Measurements from ENCODE around the gene SLC26A1. TPM values are rescaled to one million over a fixed set of nuclear protein-coding genes. Genes with fewer than 3 reads are reported as not detected.

SLC26A1 gene
- total RNA-seq, 2 experiments from 2014 or later: not detected

DNA sequence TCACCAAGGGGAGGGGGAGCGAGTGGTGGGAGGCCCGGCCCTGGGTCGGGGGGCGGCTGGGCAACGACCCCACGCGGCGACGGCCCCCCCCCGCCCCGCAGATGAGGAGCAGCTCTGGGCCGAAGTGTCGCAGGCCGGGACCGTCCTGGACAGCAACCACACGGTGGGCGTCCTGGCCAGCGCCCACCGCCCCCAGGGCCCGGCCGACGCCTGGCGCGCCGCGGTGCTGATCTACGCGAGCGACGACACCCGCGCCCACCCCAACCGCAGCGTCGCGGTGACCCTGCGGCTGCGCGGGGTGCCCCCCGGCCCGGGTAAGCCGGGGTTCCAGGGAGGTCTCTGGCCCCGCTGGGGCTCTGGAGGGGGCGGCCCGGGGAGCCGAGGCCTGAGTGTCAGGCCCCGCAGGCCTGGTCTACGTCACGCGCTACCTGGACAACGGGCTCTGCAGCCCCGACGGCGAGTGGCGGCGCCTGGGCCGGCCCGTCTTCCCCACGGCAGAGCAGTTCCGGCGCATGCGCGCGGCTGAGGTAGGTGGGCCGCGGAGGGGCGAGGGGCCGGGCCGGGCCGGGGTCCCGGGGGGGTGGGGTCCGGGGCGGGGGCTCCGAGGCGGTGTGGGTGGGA, 9.5 kb upstream of the SLC26A1 start:
- Mint-ChIP-seq H3K4me3 (no peak overlapping the region), H3K4me1 (ENCODE audit: low read depth) (peaks cover 15% of the 10 kb centered on the region), H3K36me3 (ENCODE audit: low read depth) (no peaks in the 10 kb centered on the region), H3K27ac (no peak overlapping the region), H3K27me3 (peaks cover 57% of the 10 kb centered on the region), H3K9me3 (no peaks in the 10 kb centered on the region)
- H3K4me3 ChIP-seq (ENCODE audit: low read length): no peak overlapping the region
- no peak for DNase-seq
- H3K27me3 ChIP-seq (ENCODE audit: control insufficient read depth in 1 of 2, insufficient read depth in 2 of 2, low read length in 2 of 2): peaks cover 53 to 76% of the 10 kb centered on the region in 2 experiments
- POLR2A ChIA-PET: no interaction called here
- H3K27ac ChIP-seq (ENCODE audit: low read depth in 1 of 2, low read length in 2 of 2): no peak overlapping the region
- H3K9me3 ChIP-seq (ENCODE audit: control insufficient read depth in 1 of 2, insufficient read depth in 1 of 2, low read length in 2 of 2): peaks cover 0 to 27% of the 10 kb centered on the region in 2 experiments
- no peak for ATAC-seq (ENCODE audit: poor library complexity)
- intact Hi-C loops (cut with DNase I, micrococcal nuclease): no loop called here
- H3K36me3 ChIP-seq (ENCODE audit: insufficient read depth, low read length): no peaks in the 10 kb centered on the region
- CTCF ChIA-PET: no interaction called here
- TF ChIP-seq, protein P1, sequence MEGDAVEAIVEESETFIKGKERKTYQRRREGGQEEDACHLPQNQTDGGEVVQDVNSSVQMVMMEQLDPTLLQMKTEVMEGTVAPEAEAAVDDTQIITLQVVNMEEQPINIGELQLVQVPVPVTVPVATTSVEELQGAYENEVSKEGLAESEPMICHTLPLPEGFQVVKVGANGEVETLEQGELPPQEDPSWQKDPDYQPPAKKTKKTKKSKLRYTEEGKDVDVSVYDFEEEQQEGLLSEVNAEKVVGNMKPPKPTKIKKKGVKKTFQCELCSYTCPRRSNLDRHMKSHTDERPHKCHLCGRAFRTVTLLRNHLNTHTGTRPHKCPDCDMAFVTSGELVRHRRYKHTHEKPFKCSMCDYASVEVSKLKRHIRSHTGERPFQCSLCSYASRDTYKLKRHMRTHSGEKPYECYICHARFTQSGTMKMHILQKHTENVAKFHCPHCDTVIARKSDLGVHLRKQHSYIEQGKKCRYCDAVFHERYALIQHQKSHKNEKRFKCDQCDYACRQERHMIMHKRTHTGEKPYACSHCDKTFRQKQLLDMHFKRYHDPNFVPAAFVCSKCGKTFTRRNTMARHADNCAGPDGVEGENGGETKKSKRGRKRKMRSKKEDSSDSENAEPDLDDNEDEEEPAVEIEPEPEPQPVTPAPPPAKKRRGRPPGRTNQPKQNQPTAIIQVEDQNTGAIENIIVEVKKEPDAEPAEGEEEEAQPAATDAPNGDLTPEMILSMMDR (IDR thresholded peaks at IDR 0.05): no peak
- peaks cover 27% of the 10 kb centered on the region for H3K4me1 ChIP-seq (ENCODE audit: insufficient read depth, low read length)

DNA sequence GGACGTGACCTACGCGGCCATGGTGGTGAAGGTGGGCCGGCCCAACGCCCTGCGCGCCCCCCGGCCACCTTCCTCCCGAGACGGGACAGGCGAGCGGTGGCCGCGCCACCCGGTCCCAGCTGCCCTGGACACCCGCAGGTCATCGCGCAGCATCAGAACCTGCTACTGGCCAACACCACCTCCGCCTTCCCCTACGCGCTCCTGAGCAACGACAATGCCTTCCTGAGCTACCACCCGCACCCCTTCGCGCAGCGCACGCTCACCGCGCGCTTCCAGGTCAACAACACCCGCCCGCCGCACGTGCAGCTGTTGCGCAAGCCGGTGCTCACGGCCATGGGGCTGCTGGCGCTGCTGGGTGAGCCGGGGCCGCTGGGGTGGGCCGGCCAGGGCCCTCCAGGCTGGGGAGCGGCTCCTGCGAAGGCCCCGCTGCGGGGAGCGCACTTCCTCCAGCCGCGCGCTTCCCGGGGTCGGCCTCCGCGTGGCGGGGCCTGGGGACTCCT, 9.0 kb upstream of the SLC26A1 start:
- H3K4me3 ChIP-seq (ENCODE audit: low read length): no peak overlapping the region
- no peak overlapping the region for H3K4me3 Mint-ChIP-seq
- ATAC-seq (ENCODE audit: poor library complexity): no peak
- intact Hi-C loops (cut with DNase I, micrococcal nuclease): no loop called here
- H3K27ac ChIP-seq (ENCODE audit: low read depth in 1 of 2, low read length in 2 of 2): no peak overlapping the region
- TF ChIP-seq, protein P1 (IDR thresholded peaks at IDR 0.05): no peak
- H3K4me1 Mint-ChIP-seq (ENCODE audit: low read depth): peaks cover 16% of the 10 kb centered on the region
- no peak overlapping the region for H3K27ac Mint-ChIP-seq
- peaks cover 30% of the 10 kb centered on the region for H3K4me1 ChIP-seq (ENCODE audit: insufficient read depth, low read length)
- peaks cover 0 to 30% of the 10 kb centered on the region in 2 experiments for H3K9me3 ChIP-seq (ENCODE audit: control insufficient read depth in 1 of 2, insufficient read depth in 1 of 2, low read length in 2 of 2)
- ChIA-PET POLR2A (no interaction called here), CTCF (no interaction called here)
- H3K36me3 ChIP-seq (ENCODE audit: insufficient read depth, low read length): no peaks in the 10 kb centered on the region
- no peaks in the 10 kb centered on the region for H3K9me3 Mint-ChIP-seq
- peaks cover 55 to 79% of the 10 kb centered on the region in 2 experiments for H3K27me3 ChIP-seq (ENCODE audit: control insufficient read depth in 1 of 2, insufficient read depth in 2 of 2, low read length in 2 of 2)
- peak in 1 of 14 experiments; percentile 31 for DNase-seq
- H3K27me3 Mint-ChIP-seq: peaks cover 51% of the 10 kb centered on the region
- H3K36me3 Mint-ChIP-seq (ENCODE audit: low read depth): no peaks in the 10 kb centered on the region

DNA sequence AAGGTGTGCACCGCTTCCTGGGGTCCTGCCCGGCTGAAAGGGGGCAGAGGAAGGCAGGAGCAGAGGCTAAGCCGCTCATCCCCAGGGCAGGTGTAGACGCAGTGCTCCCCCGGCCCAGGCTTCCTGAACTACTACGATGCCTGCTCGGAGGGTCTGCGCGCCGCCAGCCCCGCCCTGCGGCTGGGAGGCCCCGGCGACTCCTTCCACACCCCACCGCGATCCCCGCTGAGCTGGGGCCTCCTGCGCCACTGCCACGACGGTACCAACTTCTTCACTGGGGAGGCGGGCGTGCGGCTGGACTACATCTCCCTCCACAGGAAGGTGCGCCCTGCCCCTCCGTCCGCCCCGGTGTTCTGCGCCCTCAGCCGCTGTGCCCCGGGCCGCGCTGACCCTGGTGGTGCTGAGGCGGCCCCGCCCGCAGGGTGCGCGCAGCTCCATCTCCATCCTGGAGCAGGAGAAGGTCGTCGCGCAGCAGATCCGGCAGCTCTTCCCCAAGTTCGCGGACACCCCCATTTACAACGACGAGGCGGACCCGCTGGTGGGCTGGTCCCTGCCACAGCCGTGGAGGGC, 8.4 kb upstream of the SLC26A1 start:
- DNase-seq: no peak
- POLR2A ChIA-PET: no interaction called here
- Histone ChIP-seq H3K27me3 (ENCODE audit: control insufficient read depth in 1 of 2, insufficient read depth in 2 of 2, low read length in 2 of 2) (peaks cover 58 to 74% of the 10 kb centered on the region in 2 experiments), H3K4me3 (ENCODE audit: low read length) (no peak overlapping the region), H3K9me3 (ENCODE audit: control insufficient read depth in 1 of 2, insufficient read depth in 1 of 2, low read length in 2 of 2) (peaks cover 0 to 30% of the 10 kb centered on the region in 2 experiments), H3K36me3 (ENCODE audit: insufficient read depth, low read length) (no peaks in the 10 kb centered on the region), H3K27ac (ENCODE audit: low read depth in 1 of 2, low read length in 2 of 2) (no peak overlapping the region), H3K4me1 (ENCODE audit: insufficient read depth, low read length) (peaks cover 30% of the 10 kb centered on the region)
- Mint-ChIP-seq H3K27ac (no peak overlapping the region), H3K4me1 (ENCODE audit: low read depth) (peaks cover 16% of the 10 kb centered on the region), H3K27me3 (peaks cover 46% of the 10 kb centered on the region), H3K4me3 (no peak overlapping the region), H3K9me3 (no peaks in the 10 kb centered on the region), H3K36me3 (ENCODE audit: low read depth) (no peaks in the 10 kb centered on the region)
- ATAC-seq (ENCODE audit: poor library complexity): no peak
- intact Hi-C loops (cut with DNase I, micrococcal nuclease): no loop called here
- TF ChIP-seq, protein P1 (IDR thresholded peaks at IDR 0.05): no peak
- CTCF ChIA-PET: no interaction called here

Measured in CD4-positive, alpha-beta T cell (primary cell).